Panc1 (cell line): Measurements from ENCODE around the gene LILRA5.

Experiments
- CTCF ChIP-seq: fragments of 450-650 bp; IDR thresholded peaks from 2 replicates; pipeline ENCODE4 v1.5.1; 2017; ENCODE audit warnings: mild to moderate bottlenecking
- POLR2AphosphoS5 ChIP-seq: IDR thresholded peaks from 2 replicates; pipeline ENCODE4 v1.6.1; 2012; ENCODE audit warnings: mild to moderate bottlenecking, low read depth, low read length, moderate library complexity
- REST ChIP-seq, 2 experiments: IDR thresholded peaks; 2 replicates each; pipeline ENCODE4 v1.6.1; 2011 to 2012; ENCODE audit warnings: low read depth in 2 of 2, control low read depth in 1 of 2, low read length in 1 of 2, mild to moderate bottlenecking in 1 of 2, moderate library complexity in 1 of 2; ENCODE audit not compliant: insufficient read depth in 1 of 2
- TCF7L2 ChIP-seq: IDR thresholded peaks from 2 replicates; pipeline ENCODE4 v1.6.1; 2011; ENCODE audit warnings: mild to moderate bottlenecking, low read depth, low read length, inconsistent platforms

- TF ChIP-seq CTCF (no peak), REST (IDR thresholded peaks at IDR 0.05; ENCODE audit: insufficient read depth in 1 of 2, low read depth in 2 of 2, low read length in 1 of 2) (no peak), TCF7L2 (no peak), POLR2AphosphoS5 (no peak)
These were observed 10.7 kb downstream of the LILRA5 start for GRCh38 chr19:54302257-54302656.
